DOHH2 (cell line): ENCODE measurements around the gene GAS7.

Experiments
- H3F3A ChIP-seq: fragments of 200-600 bp; sonication (generic), shearing (Covaris generic); 2 replicates; pipeline ENCODE4 v1.6.0; 2016; ENCODE audit warnings: antibody characterized with exemption, mild to moderate bottlenecking; ENCODE audit not compliant: control insufficient read depth, insufficient read depth
- H3K27ac ChIP-seq: fragments of 200-600 bp; sonication (generic); 2 replicates; pipeline ENCODE4 v1.5.1; 2014; ENCODE audit warnings: low read depth, mild to moderate bottlenecking, low read length, moderate library complexity
- H3K27me3 ChIP-seq: fragments of 200-600 bp; sonication (generic); 2 replicates; pipeline ENCODE4 v1.6.1; 2014; ENCODE audit warnings: mild to moderate bottlenecking, low read length, mixed read lengths; ENCODE audit not compliant: control insufficient read depth
- H3K36me3 ChIP-seq: fragments of 200-600 bp; sonication (generic); 2 replicates; pipeline ENCODE4 v1.6.1; 2014; ENCODE audit warnings: mild to moderate bottlenecking, low read length, moderate library complexity, mixed read lengths; ENCODE audit not compliant: control insufficient read depth
- H3K4me1 ChIP-seq: fragments of 200-600 bp; sonication (generic); 2 replicates; pipeline ENCODE4 v1.6.1; 2014; ENCODE audit warnings: mild to moderate bottlenecking, low read length, mixed read lengths; ENCODE audit not compliant: control insufficient read depth
- H3K4me2 ChIP-seq: fragments of 200-600 bp; sonication (generic); 2 replicates; pipeline ENCODE4 v1.6.0; 2014; ENCODE audit warnings: mild to moderate bottlenecking, low read length, moderate library complexity
- H3K4me3 ChIP-seq: fragments of 200-600 bp; sonication (generic); 2 replicates; pipeline ENCODE4 v1.5.1; 2014; ENCODE audit warnings: mild to moderate bottlenecking, low read length, mixed read lengths
- H3K79me2 ChIP-seq: fragments of 200-600 bp; sonication (generic); 2 replicates; pipeline ENCODE4 v1.6.1; 2014; ENCODE audit warnings: mild to moderate bottlenecking, low read length, mixed read lengths; ENCODE audit not compliant: control insufficient read depth
- H3K9me2 ChIP-seq: fragments of 200-600 bp; sonication (generic); replicated peaks from 2 replicates; pipeline ENCODE4 v1.6.1; 2014; ENCODE audit warnings: mild to moderate bottlenecking, low read length, mixed read lengths; ENCODE audit not compliant: control insufficient read depth
- H3K9me3 ChIP-seq: fragments of 200-600 bp; sonication (generic); 2 replicates; pipeline ENCODE4 v1.6.1; 2014; ENCODE audit warnings: antibody characterized with exemption, low read length, mixed read lengths; ENCODE audit not compliant: control insufficient read depth, insufficient read depth
- H4K20me1 ChIP-seq: fragments of 200-600 bp; sonication (generic); 2 replicates; pipeline ENCODE4 v1.6.0; 2014; ENCODE audit warnings: low read depth, mild to moderate bottlenecking, antibody characterized with exemption, low read length, moderate library complexity; ENCODE audit not compliant: control insufficient read depth, insufficient read depth
- CTCF ChIP-seq: fragments of 200-600 bp; sonication (generic); IDR thresholded peaks from one replicate; pipeline ENCODE4 v1.5.1; 2014; ENCODE audit warnings: antibody characterized with exemption, mild to moderate bottlenecking, low read depth, low read length; ENCODE audit not compliant: poor library complexity, severe bottlenecking
- EZH2phosphoT487 ChIP-seq: fragments of 200-600 bp; sonication (generic); IDR thresholded peaks from 2 replicates; pipeline ENCODE4 v1.6.1; 2017; ENCODE audit warnings: borderline replicate concordance, mild to moderate bottlenecking, antibody characterized with exemption, low read length, moderate library complexity, mixed read lengths

The GAS7 gene

GRCh38 chr17:9899280-9900043 lies 298.9 kb downstream of the GAS7 start:
- Histone ChIP-seq H3K4me3 (no peak overlapping the region), H3K4me2 (no peak overlapping the region), H3K9me2 (no peaks in the 10 kb centered on the region), H3K27ac (no peak overlapping the region), H3F3A (no peaks in the 10 kb centered on the region), H3K4me1 (no peaks in the 10 kb centered on the region), H3K9me3 (no peaks in the 10 kb centered on the region), H3K36me3 (no peaks in the 10 kb centered on the region), H4K20me1 (no peaks in the 10 kb centered on the region), H3K79me2 (no peaks in the 10 kb centered on the region), H3K27me3 (no peaks in the 10 kb centered on the region)
- TF ChIP-seq CTCF (no peak), EZH2phosphoT487 (no peak)

- Histone ChIP-seq H3K36me3 (no peaks in the 10 kb centered on the region), H3K79me2 (no peaks in the 10 kb centered on the region), H3K4me1 (no peaks in the 10 kb centered on the region), H3K9me2 (no peaks in the 10 kb centered on the region), H4K20me1 (no peaks in the 10 kb centered on the region), H3K27me3 (no peaks in the 10 kb centered on the region), H3K4me3 (no peak overlapping the region), H3K9me3 (no peaks in the 10 kb centered on the region), H3K4me2 (no peak overlapping the region), H3F3A (no peaks in the 10 kb centered on the region), H3K27ac (no peak overlapping the region)
- no peak for TF ChIP-seq CTCF
- TF ChIP-seq EZH2phosphoT487 = no peak
These were observed 299.6 kb downstream of the GAS7 start for GRCh38 chr17:9898812-9899211.

- Histone ChIP-seq H3K4me2 (no peak overlapping the region), H3F3A (no peaks in the 10 kb centered on the region), H3K9me2 (no peaks in the 10 kb centered on the region), H3K79me2 (no peaks in the 10 kb centered on the region), H3K27me3 (no peaks in the 10 kb centered on the region), H3K4me3 (no peak overlapping the region), H3K27ac (no peak overlapping the region), H3K4me1 (no peaks in the 10 kb centered on the region), H4K20me1 (no peaks in the 10 kb centered on the region), H3K36me3 (no peaks in the 10 kb centered on the region), H3K9me3 (no peaks in the 10 kb centered on the region)
- TF ChIP-seq EZH2phosphoT487 (no peak), CTCF (no peak)
These were observed 300.9 kb downstream of the GAS7 start for GRCh38 chr17:9897372-9897968.
